Posterior cingulate gyrus (tissue), 11 donors: ENCODE data around the gene FGGY.

Experiments used
- DNase-seq, 10 donors: peaks; one replicate each; pipeline versions ENCODE4 v3.0.0 to v3.0.0-alpha.2; 2020 to 2021; ENCODE audit warnings: mixed read lengths in 3 of 10
- intact Hi-C: fragments of 100-400 bp; cut with DNase I; formaldehyde crosslinking; loops from one replicate; pipeline ENCODE4 v1.15.1; 2023

Gene FGGY

GRCh38 chr1:59766227-59766855 is 469.4 kb downstream of the FGGY start:
- intact Hi-C loops, result no loop called here

GRCh38 chr1:59767119-59767518 is 470.2 kb downstream of the FGGY start:
- DNase-seq, result no peak
- intact Hi-C loops, result no loop called here

More at GRCh38 chr1:59766227-59766855, 469.4 kb downstream of the FGGY start:
- no peak for DNase-seq

- intact Hi-C loops, result no loop called here
Measured at GRCh38 chr1:59768792-59769735, 472.2 kb downstream of the FGGY start.

GRCh38 chr1:59769736-59770095 is 472.8 kb downstream of the FGGY start:
- DNase-seq, result no peak
- intact Hi-C loops, result no loop called here

More at GRCh38 chr1:59768792-59769735, 472.2 kb downstream of the FGGY start:
- DNase-seq, result no peak

- intact Hi-C loops, result no loop called here
- no peak for DNase-seq
Measured at GRCh38 chr1:59771361-59771760, 474.5 kb downstream of the FGGY start.

- intact Hi-C loops, result no loop called here
- DNase-seq, result no peak
Measured at GRCh38 chr1:59775480-59775879, 478.6 kb downstream of the FGGY start.

- DNase-seq, result no peak
- intact Hi-C loops, result no loop called here
Measured at GRCh38 chr1:59776960-59777852, 480.3 kb downstream of the FGGY start.

GRCh38 chr1:59779949-59780348 is 483.1 kb downstream of the FGGY start:
- intact Hi-C loops, result no loop called here
- DNase-seq, result no peak

- no peak for DNase-seq
- intact Hi-C loops, result no loop called here
Measured at GRCh38 chr1:59788825-59789224, 491.9 kb downstream of the FGGY start.

- no peak for DNase-seq
- intact Hi-C loops, result no loop called here
Measured at GRCh38 chr1:59798600-59798999, 501.7 kb downstream of the FGGY start.

GRCh38 chr1:59803458-59804038 is 506.7 kb downstream of the FGGY start:
- intact Hi-C loops, result no loop called here
- no peak for DNase-seq

- no peak for DNase-seq
- intact Hi-C loops, result no loop called here
Measured at GRCh38 chr1:59804301-59804700, 507.4 kb downstream of the FGGY start.

GRCh38 chr1:59805554-59805953 is 508.7 kb downstream of the FGGY start:
- intact Hi-C loops, result no loop called here
- no peak for DNase-seq
